ENCODE measurements around the gene POLR2C.

POLR2C gene

DNA sequence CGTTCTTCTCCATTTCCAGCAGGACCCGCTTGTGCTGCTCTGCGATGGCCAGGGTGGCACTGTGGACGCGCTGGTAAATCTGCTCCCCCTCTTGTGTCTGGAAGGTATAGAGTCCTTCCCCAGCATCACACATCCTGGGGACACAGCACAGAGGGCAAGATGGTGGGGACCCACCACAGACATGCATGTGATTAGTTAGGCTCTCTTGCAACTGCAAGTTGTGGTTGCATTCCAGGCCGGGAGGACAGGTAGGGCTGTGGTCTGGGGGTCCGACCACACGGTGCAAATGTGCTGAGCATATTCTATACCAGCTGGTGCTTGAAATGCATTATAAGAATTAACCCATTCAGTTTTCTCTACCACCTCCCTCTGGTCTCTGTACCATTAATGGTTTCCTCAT, 11.4 kb downstream of the POLR2C start:
- TF ChIP-seq TEAD4 (IDR thresholded peaks at IDR 0.05) (no peak), EGR1 (IDR thresholded peaks at IDR 0.05) (no peak), TAF1 (IDR thresholded peaks at IDR 0.05; ENCODE audit: low read depth) (no peak), FOXM1 (IDR thresholded peaks at IDR 0.05; ENCODE audit: borderline replicate concordance, low read depth) (no peak), EP300 (IDR thresholded peaks at IDR 0.05; ENCODE audit: borderline replicate concordance) (no peak), TCF12 (IDR thresholded peaks at IDR 0.05; ENCODE audit: low read depth) (no peak), CEBPB (IDR thresholded peaks at IDR 0.05) (no peak), CREB1 (IDR thresholded peaks at IDR 0.05; ENCODE audit: low read depth) (no peak), YY1 (IDR thresholded peaks at IDR 0.05; ENCODE audit: low read depth) (no peak), NFIC (IDR thresholded peaks at IDR 0.05) (no peak), ZBTB7A (IDR thresholded peaks at IDR 0.05; ENCODE audit: low read depth) (no peak), RAD21 (IDR thresholded peaks at IDR 0.05; ENCODE audit: low read depth) (no peak)
- TF ChIP-seq, protein P1, sequence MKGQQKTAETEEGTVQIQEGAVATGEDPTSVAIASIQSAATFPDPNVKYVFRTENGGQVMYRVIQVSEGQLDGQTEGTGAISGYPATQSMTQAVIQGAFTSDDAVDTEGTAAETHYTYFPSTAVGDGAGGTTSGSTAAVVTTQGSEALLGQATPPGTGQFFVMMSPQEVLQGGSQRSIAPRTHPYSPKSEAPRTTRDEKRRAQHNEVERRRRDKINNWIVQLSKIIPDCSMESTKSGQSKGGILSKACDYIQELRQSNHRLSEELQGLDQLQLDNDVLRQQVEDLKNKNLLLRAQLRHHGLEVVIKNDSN (IDR thresholded peaks at IDR 0.05), result no peak
- TF ChIP-seq, protein P2, sequence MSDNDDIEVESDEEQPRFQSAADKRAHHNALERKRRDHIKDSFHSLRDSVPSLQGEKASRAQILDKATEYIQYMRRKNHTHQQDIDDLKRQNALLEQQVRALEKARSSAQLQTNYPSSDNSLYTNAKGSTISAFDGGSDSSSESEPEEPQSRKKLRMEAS (IDR thresholded peaks at IDR 0.05), result no peak

DNA sequence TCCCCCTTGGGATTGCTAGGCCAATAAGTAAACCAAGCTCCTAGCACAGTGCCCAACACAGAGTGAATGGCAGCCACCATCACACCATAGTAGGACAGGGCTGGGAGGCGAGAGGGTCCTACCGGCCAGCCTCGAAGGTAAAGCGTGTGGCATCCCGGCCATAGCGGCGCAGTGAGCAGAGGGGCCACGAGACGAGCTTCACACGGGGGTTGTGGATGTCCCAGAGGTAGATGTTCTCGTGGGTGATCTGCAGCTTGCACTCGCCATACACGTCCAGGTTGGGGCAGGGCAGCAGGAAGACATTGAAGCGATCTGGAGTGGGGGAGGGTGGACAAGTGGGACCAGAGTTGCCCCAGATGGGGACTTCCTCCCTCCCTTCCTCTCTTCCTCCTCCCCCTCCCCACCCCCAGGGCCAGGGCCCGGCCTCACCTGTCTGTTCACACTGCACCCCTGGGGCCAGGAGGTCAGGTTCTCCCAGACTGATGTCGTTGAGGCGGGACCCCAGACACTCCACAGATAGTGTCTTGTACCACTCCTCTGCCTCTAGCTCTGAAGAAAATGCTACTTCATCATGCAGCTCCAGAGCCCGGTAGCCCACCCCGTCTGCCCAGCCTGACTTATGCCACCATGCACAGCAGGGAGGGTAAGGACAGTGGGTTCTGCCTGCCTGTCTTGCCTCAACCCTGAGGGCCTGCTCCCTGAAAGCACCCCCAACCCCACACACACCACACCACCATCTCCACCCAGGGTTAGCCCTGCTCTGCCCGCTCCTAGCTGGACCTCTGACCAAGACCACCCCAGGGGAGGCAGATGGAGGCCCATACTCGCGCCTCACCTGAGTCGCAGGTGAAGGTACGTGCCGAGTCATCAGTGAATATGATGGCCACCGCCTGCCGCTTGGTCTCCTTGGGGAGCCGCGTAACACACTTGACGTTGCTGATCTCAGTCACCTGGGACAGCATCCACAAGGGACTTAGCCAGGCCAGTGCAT, 12.5 kb downstream of the POLR2C start:
- TF ChIP-seq, protein P1 (IDR thresholded peaks at IDR 0.05), result no peak
- TF ChIP-seq EP300 (IDR thresholded peaks at IDR 0.05; ENCODE audit: borderline replicate concordance), result no peak

DNA sequence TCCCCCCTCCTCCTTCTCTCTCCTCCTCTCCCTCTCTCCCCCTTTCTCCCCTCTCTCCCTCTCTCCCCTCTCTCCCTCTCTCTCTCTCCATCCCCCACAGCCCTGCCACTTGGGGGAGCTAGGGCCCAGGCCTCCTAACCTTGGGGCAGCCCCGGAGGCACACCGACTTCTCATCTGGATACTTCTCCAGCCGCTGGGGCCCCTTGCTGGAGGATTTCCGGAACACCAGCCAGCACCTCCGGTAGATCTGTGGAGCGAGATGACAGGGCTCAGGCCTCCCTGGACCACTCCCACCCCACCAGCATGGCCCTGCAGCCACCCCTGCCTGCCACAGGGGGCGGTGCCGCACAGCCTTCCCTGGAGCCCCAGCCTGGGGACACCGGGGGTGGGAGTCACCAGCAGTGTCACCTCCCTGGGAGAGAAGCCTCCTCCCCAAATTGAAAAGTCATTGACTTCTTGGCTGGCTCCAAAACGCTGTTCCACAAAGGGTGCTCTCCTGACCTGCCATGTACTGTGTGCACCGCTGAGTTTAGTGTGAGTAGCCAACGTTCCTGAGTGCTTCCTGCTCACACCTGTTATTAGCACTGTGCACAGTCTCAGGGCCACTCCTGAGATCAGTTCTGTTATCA, 13.3 kb downstream of the POLR2C start:
- TF ChIP-seq ZBTB7A (IDR thresholded peaks at IDR 0.05; ENCODE audit: low read depth), result no peak
- TF ChIP-seq CEBPB (IDR thresholded peaks at IDR 0.05), result no peak
- TF ChIP-seq TAF1 (IDR thresholded peaks at IDR 0.05; ENCODE audit: low read depth), result no peak
- TF ChIP-seq EGR1 (IDR thresholded peaks at IDR 0.05), result no peak
- TF ChIP-seq EP300 (IDR thresholded peaks at IDR 0.05; ENCODE audit: borderline replicate concordance), result no peak
- TF ChIP-seq RAD21 (IDR thresholded peaks at IDR 0.05; ENCODE audit: low read depth), result no peak
- TF ChIP-seq NFIC (IDR thresholded peaks at IDR 0.05), result no peak
- no peak for TF ChIP-seq YY1 (IDR thresholded peaks at IDR 0.05; ENCODE audit: low read depth)
- TF ChIP-seq, protein P2 (IDR thresholded peaks at IDR 0.05), result no peak

DNA sequence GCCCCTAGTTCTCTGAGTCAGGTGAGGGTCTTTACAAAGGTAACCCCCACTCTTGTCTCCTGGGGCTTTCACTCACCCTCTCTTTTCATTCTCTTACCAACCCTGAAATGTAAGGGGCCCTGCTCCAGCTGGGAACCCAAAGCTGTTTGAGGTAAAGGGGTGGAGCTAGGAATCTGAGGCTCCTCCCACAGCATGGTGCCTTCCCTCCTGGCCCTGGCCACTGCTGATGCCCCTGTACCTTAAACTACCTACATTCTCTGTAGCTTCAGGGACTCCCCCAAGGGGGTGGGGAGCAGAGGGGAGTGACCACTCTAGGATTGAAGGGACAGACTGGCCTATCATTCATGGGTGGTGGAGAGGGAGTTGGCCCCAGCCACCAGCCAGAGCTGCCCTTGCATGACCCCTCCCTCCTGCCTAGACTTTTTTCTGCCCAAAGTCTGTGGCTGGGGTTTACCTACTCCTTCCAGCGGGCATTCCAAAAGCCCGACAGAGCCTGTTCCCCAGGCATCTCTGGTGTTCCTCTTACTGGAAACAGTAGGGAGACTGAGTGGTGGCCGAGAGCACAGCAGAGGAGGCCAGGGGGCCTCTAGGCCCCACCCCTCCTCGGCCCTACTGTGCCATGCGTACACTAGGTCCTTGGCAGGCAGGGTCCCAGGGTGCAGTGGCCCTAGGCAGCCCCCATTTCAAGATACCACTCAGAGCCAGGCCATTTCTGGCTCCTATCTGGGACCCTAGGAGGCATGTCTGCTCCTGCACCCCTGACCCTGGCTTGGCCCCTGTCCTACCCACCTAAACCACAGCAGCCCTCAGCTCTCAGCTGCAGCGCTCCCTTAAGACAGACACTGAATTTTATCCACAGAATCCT, 14.3 kb downstream of the POLR2C start:
- TF ChIP-seq, protein P1 (IDR thresholded peaks at IDR 0.05), result no peak
- TF ChIP-seq TAF1 (IDR thresholded peaks at IDR 0.05; ENCODE audit: low read depth) (no peak), TEAD4 (IDR thresholded peaks at IDR 0.05) (no peak)
- TF ChIP-seq, protein P2 (IDR thresholded peaks at IDR 0.05), result no peak

DNA sequence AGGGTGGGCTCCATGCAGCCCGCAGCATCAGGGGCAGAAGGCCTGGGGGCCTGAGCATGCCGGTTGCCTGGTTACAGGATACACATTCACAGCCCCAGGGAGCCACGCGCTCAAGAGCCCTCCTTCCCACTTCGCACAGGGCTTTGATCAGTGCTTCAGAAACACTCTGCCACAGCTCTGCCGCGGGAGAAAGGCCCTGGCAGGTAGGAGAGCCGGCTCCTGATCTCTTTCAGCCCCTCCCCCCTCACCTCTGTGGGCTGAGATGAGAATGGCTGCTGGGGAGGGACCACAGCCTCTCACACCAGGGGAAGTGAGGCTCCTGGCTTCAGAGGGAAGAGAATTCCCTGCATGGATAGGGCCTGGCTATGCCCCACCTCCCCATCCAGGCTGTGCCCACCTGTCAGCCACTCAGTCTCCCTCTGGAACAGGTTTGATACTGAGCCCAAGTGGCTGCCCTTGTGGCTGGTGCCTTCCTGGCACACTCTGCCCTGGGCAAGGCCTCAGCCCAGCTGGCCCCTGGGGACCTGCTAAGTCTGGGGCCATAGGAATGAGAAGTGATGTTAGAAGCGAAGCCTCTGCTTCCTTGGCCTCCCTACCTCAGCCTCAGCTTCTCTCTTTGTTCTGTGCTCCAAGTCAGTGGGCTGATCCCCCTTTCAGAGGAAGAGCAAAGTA, 15.2 kb downstream of the POLR2C start:
- no peak for TF ChIP-seq EP300 (IDR thresholded peaks at IDR 0.05; ENCODE audit: borderline replicate concordance)
- TF ChIP-seq ZBTB7A (IDR thresholded peaks at IDR 0.05; ENCODE audit: low read depth), result no peak
- TF ChIP-seq FOXM1 (IDR thresholded peaks at IDR 0.05; ENCODE audit: borderline replicate concordance, low read depth), result no peak
- no peak for TF ChIP-seq TCF12 (IDR thresholded peaks at IDR 0.05; ENCODE audit: low read depth)
- TF ChIP-seq, protein P2 (IDR thresholded peaks at IDR 0.05), result no peak
- TF ChIP-seq RAD21 (IDR thresholded peaks at IDR 0.05; ENCODE audit: low read depth), result no peak
- no peak for TF ChIP-seq CREB1 (IDR thresholded peaks at IDR 0.05; ENCODE audit: low read depth)
- TF ChIP-seq, protein P1 (IDR thresholded peaks at IDR 0.05), result no peak
- no peak for TF ChIP-seq NFIC (IDR thresholded peaks at IDR 0.05)

DNA sequence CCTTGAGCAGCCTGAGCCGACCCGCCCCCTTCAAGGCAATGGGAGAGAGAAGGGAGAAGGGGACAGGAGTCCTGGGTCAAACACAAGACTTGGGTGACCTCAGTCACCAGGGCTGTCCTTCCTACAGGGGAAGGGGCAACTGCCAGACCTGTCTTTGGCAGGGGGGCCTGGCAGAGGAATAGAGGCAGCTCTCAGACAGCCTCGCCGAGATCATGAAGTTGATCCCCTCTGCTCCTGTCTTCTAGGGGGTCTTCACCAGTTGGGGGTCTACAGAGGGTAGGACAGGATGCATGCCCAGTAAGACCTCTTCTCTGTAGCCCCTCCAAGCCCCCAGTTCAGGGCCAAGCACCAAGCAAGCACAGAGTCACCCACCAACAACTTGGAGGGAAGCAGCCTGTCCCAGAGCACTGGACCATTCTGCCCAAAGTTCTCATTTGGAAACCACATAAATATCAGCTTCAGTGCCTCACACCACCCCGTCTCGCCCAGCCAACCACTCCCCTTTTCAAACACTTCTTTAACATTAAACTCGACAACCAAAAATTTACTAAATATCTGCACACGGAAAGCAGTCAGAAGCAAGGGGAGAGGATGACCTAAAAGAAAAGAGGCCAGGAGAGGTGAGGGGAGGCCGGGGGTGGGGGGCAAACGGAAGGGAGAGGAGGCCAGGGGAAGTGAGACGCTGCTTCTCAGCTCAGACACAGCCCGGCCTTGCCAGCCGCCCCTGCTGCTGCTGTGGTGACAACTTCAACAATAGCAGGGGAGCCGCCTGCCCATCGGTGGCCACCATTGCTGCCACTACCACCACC, 16.1 kb downstream of the POLR2C start:
- no peak for TF ChIP-seq NFIC (IDR thresholded peaks at IDR 0.05)
- TF ChIP-seq ZBTB7A (IDR thresholded peaks at IDR 0.05; ENCODE audit: low read depth), result no peak
- TF ChIP-seq TEAD4 (IDR thresholded peaks at IDR 0.05), result no peak
- no peak for TF ChIP-seq FOXM1 (IDR thresholded peaks at IDR 0.05; ENCODE audit: borderline replicate concordance, low read depth)
- TF ChIP-seq, protein P2 (IDR thresholded peaks at IDR 0.05), result no peak
- TF ChIP-seq, protein P3, sequence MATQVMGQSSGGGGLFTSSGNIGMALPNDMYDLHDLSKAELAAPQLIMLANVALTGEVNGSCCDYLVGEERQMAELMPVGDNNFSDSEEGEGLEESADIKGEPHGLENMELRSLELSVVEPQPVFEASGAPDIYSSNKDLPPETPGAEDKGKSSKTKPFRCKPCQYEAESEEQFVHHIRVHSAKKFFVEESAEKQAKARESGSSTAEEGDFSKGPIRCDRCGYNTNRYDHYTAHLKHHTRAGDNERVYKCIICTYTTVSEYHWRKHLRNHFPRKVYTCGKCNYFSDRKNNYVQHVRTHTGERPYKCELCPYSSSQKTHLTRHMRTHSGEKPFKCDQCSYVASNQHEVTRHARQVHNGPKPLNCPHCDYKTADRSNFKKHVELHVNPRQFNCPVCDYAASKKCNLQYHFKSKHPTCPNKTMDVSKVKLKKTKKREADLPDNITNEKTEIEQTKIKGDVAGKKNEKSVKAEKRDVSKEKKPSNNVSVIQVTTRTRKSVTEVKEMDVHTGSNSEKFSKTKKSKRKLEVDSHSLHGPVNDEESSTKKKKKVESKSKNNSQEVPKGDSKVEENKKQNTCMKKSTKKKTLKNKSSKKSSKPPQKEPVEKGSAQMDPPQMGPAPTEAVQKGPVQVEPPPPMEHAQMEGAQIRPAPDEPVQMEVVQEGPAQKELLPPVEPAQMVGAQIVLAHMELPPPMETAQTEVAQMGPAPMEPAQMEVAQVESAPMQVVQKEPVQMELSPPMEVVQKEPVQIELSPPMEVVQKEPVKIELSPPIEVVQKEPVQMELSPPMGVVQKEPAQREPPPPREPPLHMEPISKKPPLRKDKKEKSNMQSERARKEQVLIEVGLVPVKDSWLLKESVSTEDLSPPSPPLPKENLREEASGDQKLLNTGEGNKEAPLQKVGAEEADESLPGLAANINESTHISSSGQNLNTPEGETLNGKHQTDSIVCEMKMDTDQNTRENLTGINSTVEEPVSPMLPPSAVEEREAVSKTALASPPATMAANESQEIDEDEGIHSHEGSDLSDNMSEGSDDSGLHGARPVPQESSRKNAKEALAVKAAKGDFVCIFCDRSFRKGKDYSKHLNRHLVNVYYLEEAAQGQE (IDR thresholded peaks at IDR 0.05; ENCODE audit: low read depth), result no peak
- no peak for TF ChIP-seq CEBPB (IDR thresholded peaks at IDR 0.05)

Measured in Ishikawa (cell line).